ENCODE measurements around the gene SDK1.

- TF ChIP-seq POLR2A (IDR thresholded peaks at IDR 0.05) (no peak), CTCF (IDR thresholded peaks at IDR 0.05) (no peak)
Observed at GRCh38 chr7:4150731-4151130, 849.7 kb downstream of the SDK1 start.
